ENCODE results near the gene RB1.
A peak's percentile ranks its signal among the peaks of the same experiment; 100 is the strongest.
"Not testable (repeated sequence)": the region's sequence is repeated elsewhere in the genome, so short reads cannot be mapped to it uniquely, and the experiment has no call there.

RB1 gene

GRCh38 chr13:48434200-48434599, 130.6 kb downstream of the RB1 start:
- Mint-ChIP-seq H3K4me3 (no peak overlapping the region), H3K27ac (peak overlapping the region in 1 of 2 donors; percentile 83), H3K4me1 (ENCODE audit: low read depth in 2 of 2) (peaks cover 4 to 41% of the 10 kb centered on the region in 2 donors), H3K27me3 (no peaks in the 10 kb centered on the region), H3K9me3 (no peaks in the 10 kb centered on the region), H3K36me3 (ENCODE audit: insufficient read depth) (peaks cover 3% of the 10 kb centered on the region)
- DNase-seq = no peak
- no peak for ATAC-seq (replicated peaks)

- Mint-ChIP-seq H3K4me1 (ENCODE audit: low read depth in 2 of 2) (peaks cover 2 to 36% of the 10 kb centered on the region in 2 donors), H3K27ac (peak overlapping the region; percentile 5 to 42), H3K4me3 (peak overlapping the region in 1 of 2 donors; percentile 13), H3K27me3 (no peaks in the 10 kb centered on the region), H3K9me3 (no peaks in the 10 kb centered on the region), H3K36me3 (ENCODE audit: insufficient read depth) (no peaks in the 10 kb centered on the region)
- DNase-seq (no peak), ATAC-seq (replicated peaks) (no peak)
These were observed 133.2 kb downstream of the RB1 start for GRCh38 chr13:48436661-48437288.

- no peak overlapping the region for H3K27ac Mint-ChIP-seq
- H3K9me3 Mint-ChIP-seq = no peaks in the 10 kb centered on the region
- H3K36me3 Mint-ChIP-seq (ENCODE audit: insufficient read depth) = no peaks in the 10 kb centered on the region
- no peak for DNase-seq
- peaks cover 2 to 30% of the 10 kb centered on the region in 2 donors for H3K4me1 Mint-ChIP-seq (ENCODE audit: low read depth in 2 of 2)
- no peak for ATAC-seq (replicated peaks)
- no peak overlapping the region for H3K4me3 Mint-ChIP-seq
- H3K27me3 Mint-ChIP-seq = no peaks in the 10 kb centered on the region
These were observed 133.8 kb downstream of the RB1 start for GRCh38 chr13:48437371-48437770.

DNA sequence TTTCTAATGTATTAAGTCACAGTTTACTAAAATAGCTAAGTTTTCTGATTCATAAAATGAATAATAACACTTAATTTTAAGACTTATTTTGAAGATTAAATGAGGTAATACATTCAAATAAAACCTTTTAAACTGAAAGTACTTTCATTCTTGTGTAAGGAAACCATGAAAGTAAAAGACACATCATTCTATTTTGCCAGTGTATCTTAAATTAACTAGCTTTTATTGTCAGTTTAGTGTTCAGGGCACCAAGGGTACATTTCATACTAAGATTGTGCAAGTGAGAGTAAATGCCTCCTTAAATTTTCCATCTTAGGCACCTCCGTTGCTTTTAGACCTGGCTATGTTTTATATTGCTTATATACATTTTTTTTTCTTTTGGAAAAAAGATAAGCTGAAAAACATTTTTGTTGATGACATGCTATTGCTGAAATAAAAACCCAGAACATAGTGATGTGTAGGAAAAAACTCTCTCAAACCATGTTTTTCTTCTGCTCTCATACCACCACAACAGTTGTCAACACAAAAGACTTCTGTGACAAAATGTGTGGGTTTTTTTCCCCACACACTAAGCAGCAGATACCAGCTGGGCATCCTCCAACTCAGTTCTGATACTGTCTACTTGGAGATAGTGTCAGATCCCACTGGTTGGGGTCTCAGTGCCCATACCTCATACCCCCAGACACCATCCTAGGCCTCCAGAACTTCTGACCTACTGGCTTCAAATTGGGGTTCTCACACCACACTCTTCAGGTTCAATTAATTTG, 140.1 kb downstream of the RB1 start:
- ATAC-seq (replicated peaks) = peak; percentile 42
- Mint-ChIP-seq H3K9me3 (no peaks in the 10 kb centered on the region), H3K27me3 (no peaks in the 10 kb centered on the region), H3K4me1 (ENCODE audit: low read depth in 2 of 2) (peaks cover 8 to 15% of the 10 kb centered on the region in 2 donors), H3K4me3 (no peak overlapping the region), H3K36me3 (ENCODE audit: insufficient read depth) (no peaks in the 10 kb centered on the region), H3K27ac (peak overlapping the region; percentile 49 to 59)
- DNase-seq = no peak

DNA sequence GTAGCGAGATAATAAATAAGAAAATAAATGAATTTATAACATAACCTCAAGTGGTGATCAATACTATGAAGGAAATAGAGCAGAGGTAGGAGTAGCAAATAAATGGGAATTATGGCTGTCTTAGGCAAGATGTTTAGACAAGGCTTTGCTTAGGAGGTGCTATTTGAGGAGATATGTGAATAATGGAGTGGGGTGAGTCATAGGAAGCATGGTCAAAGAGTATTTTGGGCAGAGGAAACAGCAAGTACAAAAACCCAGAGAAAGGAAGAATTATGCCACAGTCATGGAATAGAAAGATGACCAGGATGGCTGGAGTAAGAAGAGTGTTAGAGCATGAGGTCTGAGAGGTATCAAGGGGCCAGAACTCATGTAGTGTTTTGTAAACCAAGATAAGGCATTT, 142.9 kb downstream of the RB1 start:
- ATAC-seq (replicated peaks) (no peak), DNase-seq (no peak)
- Mint-ChIP-seq H3K4me3 (no peak overlapping the region), H3K27me3 (no peaks in the 10 kb centered on the region), H3K27ac (no peak overlapping the region), H3K36me3 (ENCODE audit: insufficient read depth) (no peaks in the 10 kb centered on the region), H3K4me1 (ENCODE audit: low read depth in 2 of 2) (peaks cover 8 to 20% of the 10 kb centered on the region in 2 donors), H3K9me3 (no peaks in the 10 kb centered on the region)

GRCh38 chr13:48448285-48448958, 144.9 kb downstream of the RB1 start:
- Mint-ChIP-seq H3K36me3 (ENCODE audit: insufficient read depth) (no peaks in the 10 kb centered on the region), H3K4me1 (ENCODE audit: low read depth in 2 of 2) (peaks cover 8 to 30% of the 10 kb centered on the region in 2 donors), H3K4me3 (no peak overlapping the region), H3K27me3 (no peaks in the 10 kb centered on the region), H3K27ac (peak overlapping the region in 1 of 2 donors; percentile 39), H3K9me3 (no peaks in the 10 kb centered on the region)
- ATAC-seq (replicated peaks) (no peak), DNase-seq (no peak)

DNA sequence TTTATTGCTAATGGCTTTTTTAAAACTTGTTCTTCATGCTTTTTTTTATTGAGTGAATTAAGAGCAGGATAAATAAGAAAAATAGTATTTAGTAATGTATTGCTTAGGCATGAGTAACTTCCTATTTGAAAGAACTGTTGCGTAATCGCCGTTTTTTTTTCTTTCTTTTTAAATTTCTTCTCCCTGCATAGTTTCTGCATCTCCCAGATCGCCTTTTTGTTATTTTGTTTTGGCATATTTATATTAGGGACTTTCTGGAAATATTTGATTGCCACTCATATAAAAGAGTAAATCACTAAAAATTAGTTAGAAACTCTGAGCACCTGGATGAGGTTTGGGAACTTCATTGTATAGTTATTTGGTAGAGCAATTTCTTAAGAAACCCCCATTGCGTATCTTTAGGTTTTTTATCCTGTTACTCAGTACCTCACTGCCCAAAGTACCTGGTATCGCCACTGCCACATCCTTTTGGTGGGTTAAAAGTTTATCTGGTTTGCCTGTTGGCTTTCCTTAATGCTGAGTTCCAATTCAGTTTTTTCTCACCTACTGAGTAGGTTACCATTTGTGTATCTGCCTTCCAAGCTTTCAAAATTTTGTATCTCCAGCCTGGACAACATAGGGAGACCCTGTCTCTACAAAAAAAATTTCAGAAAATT, 145.5 kb downstream of the RB1 start:
- ATAC-seq (replicated peaks) (peak; percentile 44), DNase-seq (no peak)
- no peaks in the 10 kb centered on the region for H3K27me3 Mint-ChIP-seq
- H3K4me1 Mint-ChIP-seq (ENCODE audit: low read depth in 2 of 2) = peaks cover 7 to 31% of the 10 kb centered on the region in 2 donors
- H3K4me3 Mint-ChIP-seq = peak overlapping the region in 1 of 2 donors; percentile 36
- no peaks in the 10 kb centered on the region for H3K36me3 Mint-ChIP-seq (ENCODE audit: insufficient read depth)
- no peaks in the 10 kb centered on the region for H3K9me3 Mint-ChIP-seq
- H3K27ac Mint-ChIP-seq = peak overlapping the region; percentile 7 to 39

GRCh38 chr13:48449656-48450055, 146.1 kb downstream of the RB1 start:
- no peak overlapping the region for H3K4me3 Mint-ChIP-seq

DNA sequence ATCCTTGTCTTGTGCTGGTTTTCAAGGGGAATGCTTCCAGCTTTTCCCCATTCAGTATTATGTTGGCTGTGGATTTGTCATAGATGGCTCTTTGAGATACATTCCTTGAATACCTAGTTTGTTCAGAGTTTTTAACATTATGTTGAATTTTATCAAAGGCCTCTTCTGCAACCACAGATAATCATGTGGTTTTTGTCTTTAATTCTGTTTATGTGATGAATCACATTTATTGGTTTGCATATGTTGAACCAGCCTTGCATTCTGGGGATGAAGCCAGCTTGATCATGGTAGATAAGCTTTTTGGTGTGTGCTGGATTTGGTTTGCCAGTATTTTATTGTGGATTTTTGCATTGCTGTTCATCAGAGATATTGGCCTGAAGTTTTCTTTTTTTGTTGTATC, 147.6 kb downstream of the RB1 start:
- not testable (repeated sequence) for H3K4me3 Mint-ChIP-seq; DNase-seq; H3K36me3 Mint-ChIP-seq (ENCODE audit: insufficient read depth)

More at GRCh38 chr13:48449656-48450055, 146.1 kb downstream of the RB1 start:
- DNase-seq (no peak), ATAC-seq (replicated peaks) (no peak)
- H3K27me3 Mint-ChIP-seq = no peaks in the 10 kb centered on the region
- peak overlapping the region in 1 of 2 donors; percentile 7 for H3K27ac Mint-ChIP-seq
- H3K36me3 Mint-ChIP-seq (ENCODE audit: insufficient read depth) = no peaks in the 10 kb centered on the region
- peaks cover 6 to 31% of the 10 kb centered on the region in 2 donors for H3K4me1 Mint-ChIP-seq (ENCODE audit: low read depth in 2 of 2)
- no peaks in the 10 kb centered on the region for H3K9me3 Mint-ChIP-seq

DNA sequence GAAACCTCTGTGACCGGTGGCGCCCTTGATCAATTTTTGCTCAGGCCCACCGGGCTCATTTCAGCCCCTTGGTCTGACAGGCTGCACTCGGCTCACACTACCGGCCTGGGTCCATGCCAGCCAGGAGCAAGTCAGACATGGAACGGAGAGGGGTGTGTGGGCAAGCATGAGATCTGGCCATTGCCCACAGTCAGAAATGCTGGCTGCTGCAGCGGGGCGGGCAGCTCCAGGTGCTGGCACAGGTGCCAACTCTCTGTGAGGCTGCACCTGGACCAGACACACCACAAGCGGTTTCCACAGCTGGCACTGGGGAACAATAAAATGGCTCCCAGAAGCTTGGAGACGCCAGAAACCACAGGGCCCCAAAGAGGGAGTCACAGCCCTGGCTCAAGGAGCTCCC, 153.0 kb downstream of the RB1 start:
- Mint-ChIP-seq H3K9me3 (no peaks in the 10 kb centered on the region), H3K36me3 (ENCODE audit: insufficient read depth) (peaks cover 24% of the 10 kb centered on the region), H3K4me1 (ENCODE audit: low read depth in 2 of 2) (peaks cover 5 to 18% of the 10 kb centered on the region in 2 donors), H3K27ac (no peak overlapping the region), H3K27me3 (no peaks in the 10 kb centered on the region), H3K4me3 (no peak overlapping the region)
- ATAC-seq (replicated peaks) (no peak), DNase-seq (no peak)

More for the DNA sequence above, 147.6 kb downstream of the RB1 start:
- not testable (repeated sequence) for H3K27ac Mint-ChIP-seq; ATAC-seq (replicated peaks); H3K9me3 Mint-ChIP-seq; H3K27me3 Mint-ChIP-seq
- peaks cover 9 to 35% of the 10 kb centered on the region in 2 donors for H3K4me1 Mint-ChIP-seq (ENCODE audit: low read depth in 2 of 2)

DNA sequence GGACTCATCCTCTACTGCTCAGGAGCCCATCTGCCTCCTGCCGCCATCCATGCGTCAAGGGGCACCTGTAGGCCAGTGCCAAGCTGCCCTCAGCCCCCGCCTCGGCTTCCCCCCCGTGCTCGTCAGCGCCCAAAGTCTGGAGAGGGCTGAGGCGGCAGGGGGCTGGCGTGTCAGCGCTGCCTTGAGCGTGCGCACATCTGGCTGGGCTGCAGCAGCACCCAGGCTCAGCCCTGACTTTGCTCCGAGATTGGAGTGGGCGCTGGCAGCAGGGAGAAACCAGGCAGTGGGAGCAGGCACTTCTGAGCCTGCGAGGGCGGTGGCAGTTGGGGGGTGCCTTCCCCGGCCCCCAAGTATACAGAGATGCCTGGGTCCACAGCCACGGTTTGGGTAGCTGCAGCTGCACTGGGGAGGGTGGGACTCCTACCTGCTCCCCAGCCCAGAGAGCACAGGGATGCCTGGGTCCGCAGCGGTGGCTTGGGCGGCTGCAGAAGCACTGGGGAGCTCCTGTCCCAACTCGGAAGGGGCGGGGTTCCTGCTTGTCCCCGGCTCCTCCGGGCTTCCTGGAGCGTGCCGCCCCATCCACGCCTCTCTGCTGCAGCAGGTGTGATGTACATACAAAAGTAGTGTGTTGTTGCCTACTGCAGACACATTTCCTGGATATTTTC, 154.2 kb downstream of the RB1 start:
- peaks cover 24% of the 10 kb centered on the region for H3K36me3 Mint-ChIP-seq (ENCODE audit: insufficient read depth)
- H3K4me3 Mint-ChIP-seq = no peak overlapping the region
- H3K9me3 Mint-ChIP-seq = no peaks in the 10 kb centered on the region
- H3K4me1 Mint-ChIP-seq (ENCODE audit: low read depth in 2 of 2) = peaks cover 5 to 18% of the 10 kb centered on the region in 2 donors
- DNase-seq (no peak), ATAC-seq (replicated peaks) (no peak)
- no peaks in the 10 kb centered on the region for H3K27me3 Mint-ChIP-seq
- no peak overlapping the region for H3K27ac Mint-ChIP-seq

GRCh38 chr13:48475230-48475629, 171.7 kb downstream of the RB1 start:
- ATAC-seq (replicated peaks) (no peak), DNase-seq (no peak)
- no peak overlapping the region for H3K27ac Mint-ChIP-seq
- peaks cover 5% of the 10 kb centered on the region for H3K36me3 Mint-ChIP-seq (ENCODE audit: insufficient read depth)
- H3K9me3 Mint-ChIP-seq = no peaks in the 10 kb centered on the region
- H3K4me3 Mint-ChIP-seq = no peak overlapping the region
- H3K4me1 Mint-ChIP-seq (ENCODE audit: low read depth in 2 of 2) = peaks cover 0 to 6% of the 10 kb centered on the region in 2 donors
- no peaks in the 10 kb centered on the region for H3K27me3 Mint-ChIP-seq

DNA sequence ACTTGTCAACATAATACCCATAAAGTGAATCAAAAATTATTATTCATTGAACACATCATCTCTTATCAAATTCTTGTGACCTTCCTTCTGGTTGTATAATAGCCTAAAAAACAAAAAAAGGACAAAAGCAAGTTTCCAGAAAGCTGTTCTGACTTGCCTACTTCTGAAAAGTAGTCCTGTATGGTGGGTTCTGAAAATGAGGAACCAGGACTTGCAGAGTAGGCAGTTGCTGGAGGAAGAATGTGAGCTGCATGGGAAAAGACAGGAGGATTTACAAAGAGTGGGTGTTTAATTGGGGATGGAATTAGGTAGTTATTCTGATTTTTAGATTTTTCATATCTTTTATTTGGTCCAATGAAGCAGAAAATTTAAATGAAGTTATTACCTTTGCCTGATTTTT, 172.7 kb downstream of the RB1 start:
- Mint-ChIP-seq H3K9me3 (no peaks in the 10 kb centered on the region), H3K36me3 (ENCODE audit: insufficient read depth) (peaks cover 5% of the 10 kb centered on the region), H3K27ac (peak overlapping the region in 1 of 2 donors; percentile 78), H3K4me3 (no peak overlapping the region), H3K27me3 (no peaks in the 10 kb centered on the region), H3K4me1 (ENCODE audit: low read depth in 2 of 2) (peaks cover 0 to 6% of the 10 kb centered on the region in 2 donors)
- ATAC-seq (replicated peaks) = no peak
- no peak for DNase-seq

Measured in effector memory CD8-positive, alpha-beta T cell (primary cell).